IMR-90 (cell line): ENCODE measurements around the gene CEBPZ. TPM values are rescaled to one million over a fixed set of nuclear protein-coding genes. Genes with fewer than 3 reads are reported as not detected.

Experiments
- ATAC-seq: fragments of 200-7000 bp; cut with Tn5 transposase; 2 replicates; pipeline ENCODE4 v1.9.1; 2020; ENCODE audit warnings: low read depth, mild to moderate bottlenecking, moderate library complexity
- BruUV-seq: library from RNA; stranded (reverse); fragments of 400-500 nt; replicated peaks from 2 replicates; lab custom pipeline; 2021; lab: Mats Ljungman, UMichigan
- CTCF ChIA-PET: fragments of 300-600 bp; formaldehyde crosslinking; extraction: SDS; loops from one replicate; lab custom pipeline; 2021; ENCODE audit warnings: antibody characterized with exemption; lab: Yijun Ruan, JAX
- POLR2A ChIA-PET: fragments of 300-600 bp; sonication (Branson Sonifier 250); formaldehyde crosslinking; loops from one replicate; lab custom pipeline; 2022; ENCODE audit warnings: antibody characterized with exemption; ENCODE audit not compliant: unreplicated experiment; lab: Charles Lee
- DNase-seq: peaks from one replicate; pipeline ENCODE4 v3.0.0; 2013
- H2AFZ ChIP-seq: replicated peaks from 2 replicates; pipeline ENCODE3; 2013; ENCODE audit warnings: low read length, mild to moderate bottlenecking; ENCODE audit not compliant: poor library complexity
- H2AK5ac ChIP-seq: 2 replicates; pipeline ENCODE4 v1.6.1; 2013; ENCODE audit warnings: low read depth, low read length, inconsistent platforms
- H2AK9ac ChIP-seq: replicated peaks from 2 replicates; pipeline ENCODE3; 2013; ENCODE audit warnings: mild to moderate bottlenecking, low read depth, low read length, moderate library complexity; ENCODE audit not compliant: poor library complexity
- H2BK120ac ChIP-seq: 2 replicates; pipeline ENCODE4 v1.6.1; 2013; ENCODE audit warnings: low read depth, low read length, inconsistent platforms
- H2BK15ac ChIP-seq: 3 replicates; pipeline ENCODE4 v1.6.1; 2013; ENCODE audit warnings: low read depth, low read length, inconsistent platforms
- H2BK20ac ChIP-seq: 2 replicates; pipeline ENCODE4 v1.6.1; 2013; ENCODE audit warnings: low read depth, mild to moderate bottlenecking, inconsistent platforms, low read length, moderate library complexity
- H2BK5ac ChIP-seq: 2 replicates; pipeline ENCODE4 v1.6.1; 2013; ENCODE audit warnings: mild to moderate bottlenecking, low read depth, low read length, inconsistent platforms; ENCODE audit not compliant: poor library complexity, severe bottlenecking
- H3K14ac ChIP-seq: replicated peaks from 2 replicates; pipeline ENCODE4 v1.6.1; 2013; ENCODE audit warnings: low read depth, low read length, inconsistent platforms
- H3K18ac ChIP-seq: 2 replicates; pipeline ENCODE4 v1.6.1; 2013; ENCODE audit warnings: low read depth, low read length, control low read depth
- H3K23ac ChIP-seq: 2 replicates; pipeline ENCODE4 v1.6.1; 2013; ENCODE audit warnings: low read depth, low read length, inconsistent platforms
- H3K27ac ChIP-seq: 2 replicates; pipeline ENCODE4 v1.5.1; 2013; ENCODE audit warnings: mild to moderate bottlenecking, control low read depth, low read length; ENCODE audit not compliant: insufficient read depth
- H3K27me3 ChIP-seq: 2 replicates; pipeline ENCODE4 v1.6.1; 2013; ENCODE audit warnings: low read length; ENCODE audit not compliant: control insufficient read depth, insufficient read depth
- H3K36me3 ChIP-seq: 2 replicates; pipeline ENCODE4 v1.6.1; 2013; ENCODE audit warnings: low read length, mixed read lengths; ENCODE audit not compliant: control insufficient read depth, insufficient read depth
- H3K4ac ChIP-seq: 2 replicates; pipeline ENCODE4 v1.6.1; 2013; ENCODE audit warnings: low read depth, low read length, inconsistent platforms
- H3K4me1 ChIP-seq: 2 replicates; pipeline ENCODE4 v1.6.1; 2013; ENCODE audit warnings: low read length, mixed read lengths; ENCODE audit not compliant: control insufficient read depth, insufficient read depth
- H3K4me2 ChIP-seq: 2 replicates; pipeline ENCODE4 v1.6.1; 2013; ENCODE audit warnings: low read depth, mild to moderate bottlenecking, control low read depth, low read length, moderate library complexity
- H3K4me3 ChIP-seq: 2 replicates; pipeline ENCODE4 v1.5.1; 2013; ENCODE audit warnings: low read depth, mild to moderate bottlenecking, control low read depth, low read length, moderate library complexity; ENCODE audit not compliant: insufficient read depth
- H3K56ac ChIP-seq: 2 replicates; pipeline ENCODE4 v1.6.1; 2013; ENCODE audit warnings: low read length, inconsistent platforms; ENCODE audit not compliant: insufficient read depth; ENCODE audit errors: extremely low read depth
- H3K79me1 ChIP-seq, 2 experiments: 2 replicates each; pipeline ENCODE4 v1.6.1; 2013; ENCODE audit warnings: low read length in 2 of 2, inconsistent platforms in 1 of 2, low read depth in 1 of 2
- H3K9ac ChIP-seq: 2 replicates; pipeline ENCODE4 v1.6.1; 2013; ENCODE audit warnings: low read depth, low read length, control low read depth
- H3K9me1 ChIP-seq: 2 replicates; pipeline ENCODE4 v1.6.1; 2013; ENCODE audit warnings: low read length, inconsistent platforms; ENCODE audit not compliant: insufficient read depth
- H3K9me3 ChIP-seq: 2 replicates; pipeline ENCODE4 v1.6.1; 2013; ENCODE audit warnings: low read length; ENCODE audit not compliant: control insufficient read depth, insufficient read depth
- H4K20me1 ChIP-seq: 2 replicates; pipeline ENCODE4 v1.6.1; 2013; ENCODE audit warnings: low read length, inconsistent platforms; ENCODE audit not compliant: insufficient read depth
- H4K5ac ChIP-seq: 2 replicates; pipeline ENCODE4 v1.6.1; 2013; ENCODE audit warnings: mild to moderate bottlenecking, low read depth, low read length, control low read depth
- H4K8ac ChIP-seq, 2 experiments: 2 replicates each; pipeline ENCODE4 v1.6.1; 2013; ENCODE audit warnings: low read depth in 2 of 2, low read length in 2 of 2, control low read depth in 1 of 2, inconsistent platforms in 1 of 2
- H4K91ac ChIP-seq: 2 replicates; pipeline ENCODE4 v1.6.1; 2013; ENCODE audit warnings: low read depth, low read length, inconsistent platforms; ENCODE audit not compliant: insufficient read depth
- CEBPB ChIP-seq: IDR thresholded peaks from 2 replicates; pipeline ENCODE4 v1.6.1; 2012; ENCODE audit warnings: low read depth, low read length, improper control_type of control experiment
- MAFK ChIP-seq: IDR thresholded peaks from 2 replicates; pipeline ENCODE4 v1.6.1; 2012; ENCODE audit warnings: low read depth, low read length, improper control_type of control experiment
- SMC3 ChIP-seq: fragments of 150-350 bp; IDR thresholded peaks from 2 replicates; pipeline ENCODE4 v1.6.1; 2016; ENCODE audit warnings: low read depth, mild to moderate bottlenecking, antibody characterized with exemption, low read length, moderate library complexity
- WGBS, 2 experiments: methylation state at CpG; one replicate each; pipeline versions ENCODE4 v1.1.5 to v1.1.7; 2013; ENCODE audit warnings: missing lambda C conversion rate in 2 of 2; ENCODE audit not compliant: insufficient read length in 1 of 2; ENCODE audit errors: extremely low coverage in 2 of 2; 5-methylcytosine and 5-hydroxymethylcytosine counted together
- dilution Hi-C: fragments of 300-500 bp; cut with HindIII; formaldehyde crosslinking; loops from one replicate; pipeline ENCODE4 v1.14.3; 2018; ENCODE audit warnings: low sequenced_read_pairs; ENCODE audit not compliant: unreplicated experiment
- in situ Hi-C: fragments of 300-500 bp; cut with MboI; formaldehyde crosslinking; loops from 3 replicates; pipeline ENCODE4 v1.14.3; 2019; ENCODE audit warnings: low sequenced_read_pairs, inconsistent platforms, mixed read lengths
- intact Hi-C: fragments of 100-400 bp; cut with micrococcal nuclease; formaldehyde crosslinking; loops from 2 replicates; pipeline ENCODE4 v1.10.0; 2022
- polyA plus RNA-seq, 3 experiments: library from polyadenylated mRNA; depleted of rRNA; stranded (reverse); fragments of >200 nt; gene quantifications; 2 replicates each; pipeline ENCODE4 v1.2.3, GENCODE V29; 2012; ENCODE audit warnings: low replicate concordance in 1 of 3
- total RNA-seq: library from RNA; depleted of rRNA; stranded (reverse); fragments of >200 nt; gene quantifications from 2 replicates; pipeline ENCODE4 v1.2.3, GENCODE V29; 2012
- TF ChIP-seq, protein P1 (sequence below): conservative IDR thresholded peaks from 2 replicates; pipeline ENCODE4 v1.5.1; 2012; ENCODE audit warnings: mild to moderate bottlenecking, low read depth, low read length, improper control_type of control experiment

The CEBPZ gene
- total and polyA plus RNA-seq, 2 of the 4 experiments (the other 2 are of a cell fraction): 9.4 to 33.3 TPM

DNA sequence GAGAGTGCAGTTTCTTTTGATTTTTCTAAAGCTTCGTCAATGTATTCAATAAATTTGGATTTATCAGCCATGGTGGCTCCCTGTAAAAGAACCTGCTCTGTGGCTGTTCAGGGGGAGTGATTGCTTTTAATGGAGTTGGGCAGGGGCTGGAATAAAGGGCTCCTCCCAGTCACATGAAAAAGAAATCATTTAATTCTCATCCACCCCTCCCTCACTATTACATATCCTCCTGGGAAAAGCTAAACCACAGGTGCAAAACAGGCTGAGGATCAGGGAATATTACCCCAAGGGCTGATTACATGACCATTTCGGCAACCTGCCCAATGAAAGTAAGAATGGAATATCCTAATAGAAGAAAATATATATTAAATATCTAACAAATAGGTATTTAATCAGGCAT is 42.8 kb downstream of the CEBPZ start, which contains the start of gene SULT6B1:
Gene SULT6B1, minus strand, starts transcription at position 101 of the 400 bp plus-strand sequence. Its CDS starts 30 bp downstream, at position 71.
- H3K4ac ChIP-seq: no peak within 1 kb of the TSS
- no TSS peak for BruUV-seq
- TF ChIP-seq SMC3 (no peak), MAFK (no peak), CEBPB (no peak)
- TF ChIP-seq, protein P1, sequence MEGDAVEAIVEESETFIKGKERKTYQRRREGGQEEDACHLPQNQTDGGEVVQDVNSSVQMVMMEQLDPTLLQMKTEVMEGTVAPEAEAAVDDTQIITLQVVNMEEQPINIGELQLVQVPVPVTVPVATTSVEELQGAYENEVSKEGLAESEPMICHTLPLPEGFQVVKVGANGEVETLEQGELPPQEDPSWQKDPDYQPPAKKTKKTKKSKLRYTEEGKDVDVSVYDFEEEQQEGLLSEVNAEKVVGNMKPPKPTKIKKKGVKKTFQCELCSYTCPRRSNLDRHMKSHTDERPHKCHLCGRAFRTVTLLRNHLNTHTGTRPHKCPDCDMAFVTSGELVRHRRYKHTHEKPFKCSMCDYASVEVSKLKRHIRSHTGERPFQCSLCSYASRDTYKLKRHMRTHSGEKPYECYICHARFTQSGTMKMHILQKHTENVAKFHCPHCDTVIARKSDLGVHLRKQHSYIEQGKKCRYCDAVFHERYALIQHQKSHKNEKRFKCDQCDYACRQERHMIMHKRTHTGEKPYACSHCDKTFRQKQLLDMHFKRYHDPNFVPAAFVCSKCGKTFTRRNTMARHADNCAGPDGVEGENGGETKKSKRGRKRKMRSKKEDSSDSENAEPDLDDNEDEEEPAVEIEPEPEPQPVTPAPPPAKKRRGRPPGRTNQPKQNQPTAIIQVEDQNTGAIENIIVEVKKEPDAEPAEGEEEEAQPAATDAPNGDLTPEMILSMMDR: no peak
- H2BK15ac ChIP-seq: no peak within 1 kb of the TSS
- in situ Hi-C loops (no loop called here), dilution Hi-C loops (no loop called here), intact Hi-C loops (no loop called here)
- H3K9me3 ChIP-seq: no peaks in the 10 kb centered on the region
- peak within 1 kb of the TSS; percentile 80 for H2AFZ ChIP-seq
- no peak within 1 kb of the TSS for H3K56ac ChIP-seq
- DNase-seq (no peak), ATAC-seq (no peak)
- POLR2A ChIA-PET: interaction anchor here (0.6 kb wide), 1 partner anchor 56 kb away, joined by 8 read pairs; no protein-coding TSS in a partner anchor
- no peak within 1 kb of the TSS for H3K18ac ChIP-seq
- no peaks in the 10 kb centered on the region for H3K79me1 ChIP-seq
- H3K36me3 ChIP-seq: no peaks in the 10 kb centered on the region
- no peak within 1 kb of the TSS for H3K9ac ChIP-seq
- H3K4me2 ChIP-seq: no peak within 1 kb of the TSS
- H2AK9ac ChIP-seq: no peak within 1 kb of the TSS
- H2BK20ac ChIP-seq: no peak within 1 kb of the TSS
- no peaks in the 10 kb centered on the region; the same call in none of the 2 replicates for H3K27me3 ChIP-seq
- H4K91ac ChIP-seq: no peak within 1 kb of the TSS
- H4K8ac ChIP-seq: peak within 1 kb of the TSS; percentile 16; a peak in 1 of 4 replicates
- CTCF ChIA-PET: no interaction called here
- H4K20me1 ChIP-seq: no peaks in the 10 kb centered on the region
- H3K14ac ChIP-seq: no peak within 1 kb of the TSS
- H3K4me1 ChIP-seq: peaks cover 2% of the 10 kb centered on the region
- H3K4me3 ChIP-seq: no peak within 1 kb of the TSS
- H2BK5ac ChIP-seq: no peak within 1 kb of the TSS
- no peak within 1 kb of the TSS for H2BK120ac ChIP-seq
- WGBS, 2 experiments: 67% methylated on average over 1 of the region's 2 CpGs; no CpG with 5 or more reads in 1 of the 2 experiments
- no peak within 1 kb of the TSS for H3K23ac ChIP-seq
- no peak within 1 kb of the TSS for H4K5ac ChIP-seq
- no peak within 1 kb of the TSS for H3K27ac ChIP-seq
- H3K9me1 ChIP-seq: peaks cover 3% of the 10 kb centered on the region; the same call in 1 of the 2 replicates
- peak within 1 kb of the TSS; percentile 9; the same call in 1 of the 2 replicates for H2AK5ac ChIP-seq
